ENCODE data around the gene S100A5. TPM values are rescaled to one million over a fixed set of nuclear protein-coding genes. Genes with fewer than 3 reads are reported as not detected.

Gene S100A5
- total and polyA plus RNA-seq, 9 of the 15 experiments (the other 6 are each of a cell fraction or from before 2014, with no cell fraction given) = 0.56 to 1.4 (median 0.64) TPM; not detected in 5

- BruUV-seq (replicated peaks) = no TSS peak
- H3K9me1 ChIP-seq (ENCODE audit: control insufficient read depth, insufficient read depth, low read length) = no peaks in the 10 kb centered on the region
- no peak for FAIRE-seq
- no peak for DNase-seq (ENCODE audit: extremely low read depth in 1 of 4, low spot score in 3 of 4)
- peaks cover 2% of the 10 kb centered on the region; the same call in 1 of the 2 replicates for H3K9me3 ChIP-seq (replicated peaks; ENCODE audit: control insufficient read depth, insufficient read depth, low read depth, low read length)
- H3K9ac ChIP-seq (ENCODE audit: insufficient read depth in 1 of 2, low read depth in 2 of 2, low read length in 2 of 2) = no peak overlapping the region
- H3K36me3 ChIP-seq (ENCODE audit: control insufficient read depth, insufficient read depth, low read length) = no peaks in the 10 kb centered on the region
- H3K4me2 ChIP-seq (ENCODE audit: insufficient read depth, low read length) = 0 out of 2 replicates have a peak overlapping the region, but pooled peaks have one; percentile 58
- ATAC-seq = no peak
- no peak overlapping the region for H3K4me3 ChIP-seq
- intact Hi-C loops (cut with micrococcal nuclease) (no loop called here), in situ Hi-C loops (cut with MboI) (no loop called here)
- ChIA-PET POLR2A (interaction anchor here (0.7 to 3.3 kb wide), 3 partner anchors 12 to 14 kb away, joined by 4 to 15 read pairs (median 5); partner anchors contain the start of gene S100A5), CTCF (ENCODE audit: low intra/inter-chr PET ratio) (no interaction called here)
- H3K27me3 ChIP-seq (ENCODE audit: control insufficient read depth in 2 of 2, insufficient read depth in 2 of 2, low read length in 2 of 2) = no peaks in the 10 kb centered on the region
- no peaks in the 10 kb centered on the region for H3K79me2 ChIP-seq (ENCODE audit: control insufficient read depth, insufficient read depth, low read length)
- peaks cover 17 to 24% of the 10 kb centered on the region in 2 experiments for H3K4me1 ChIP-seq (replicated peaks in 1 of 2; ENCODE audit: control insufficient read depth in 2 of 2, insufficient read depth in 2 of 2, low read length in 2 of 2)
- H4K20me1 ChIP-seq (replicated peaks; ENCODE audit: control insufficient read depth, insufficient read depth, low read length) = no peaks in the 10 kb centered on the region
- peak overlapping the region; percentile 37; the same call in 1 of the 3 replicates for H3K27ac ChIP-seq (ENCODE audit: extremely low read depth, low read depth, low read length)
- TF ChIP-seq FOXK1 (CRISPR knock-in tag; IDR thresholded peaks at IDR 0.05; ENCODE audit: borderline replicate concordance) (no peak), RBFOX2 (IDR thresholded peaks at IDR 0.05; ENCODE audit: low read depth, low read length) (no peak), PHF8 (IDR thresholded peaks at IDR 0.05; ENCODE audit: borderline replicate concordance, low read length) (0 out of 2 replicates have a peak, but pooled peaks have one; percentile 8), CREBBP (IDR thresholded peaks at IDR 0.05; ENCODE audit: low read depth, low read length) (no peak), CTBP1 (IDR thresholded peaks at IDR 0.05; ENCODE audit: borderline replicate concordance) (no peak), ATF3 (IDR thresholded peaks at IDR 0.05) (0 out of 2 replicates have a peak, but pooled peaks have one; percentile 22), ATF3 (CRISPR knock-in tag; conservative IDR thresholded peaks at IDR 0.05) (no peak), L3MBTL2 (IDR thresholded peaks at IDR 0.05) (peak; percentile 25; the same call in 1 of the 2 replicates), SMAD2 (IDR thresholded peaks at IDR 0.05; ENCODE audit: low read depth, low read length) (no peak)
- TF ChIP-seq, protein P1, sequence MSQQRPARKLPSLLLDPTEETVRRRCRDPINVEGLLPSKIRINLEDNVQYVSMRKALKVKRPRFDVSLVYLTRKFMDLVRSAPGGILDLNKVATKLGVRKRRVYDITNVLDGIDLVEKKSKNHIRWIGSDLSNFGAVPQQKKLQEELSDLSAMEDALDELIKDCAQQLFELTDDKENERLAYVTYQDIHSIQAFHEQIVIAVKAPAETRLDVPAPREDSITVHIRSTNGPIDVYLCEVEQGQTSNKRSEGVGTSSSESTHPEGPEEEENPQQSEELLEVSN (IDR thresholded peaks at IDR 0.05; ENCODE audit: borderline replicate concordance in 1 of 2, extremely low read depth in 1 of 2, insufficient read depth in 1 of 2, insufficient read length in 1 of 2, low read depth in 1 of 2, low read length in 1 of 2, poor library complexity in 1 of 2, severe bottlenecking in 1 of 2) = peak in 1 of 2 experiments; percentile 30
- TF ChIP-seq, protein P2, sequence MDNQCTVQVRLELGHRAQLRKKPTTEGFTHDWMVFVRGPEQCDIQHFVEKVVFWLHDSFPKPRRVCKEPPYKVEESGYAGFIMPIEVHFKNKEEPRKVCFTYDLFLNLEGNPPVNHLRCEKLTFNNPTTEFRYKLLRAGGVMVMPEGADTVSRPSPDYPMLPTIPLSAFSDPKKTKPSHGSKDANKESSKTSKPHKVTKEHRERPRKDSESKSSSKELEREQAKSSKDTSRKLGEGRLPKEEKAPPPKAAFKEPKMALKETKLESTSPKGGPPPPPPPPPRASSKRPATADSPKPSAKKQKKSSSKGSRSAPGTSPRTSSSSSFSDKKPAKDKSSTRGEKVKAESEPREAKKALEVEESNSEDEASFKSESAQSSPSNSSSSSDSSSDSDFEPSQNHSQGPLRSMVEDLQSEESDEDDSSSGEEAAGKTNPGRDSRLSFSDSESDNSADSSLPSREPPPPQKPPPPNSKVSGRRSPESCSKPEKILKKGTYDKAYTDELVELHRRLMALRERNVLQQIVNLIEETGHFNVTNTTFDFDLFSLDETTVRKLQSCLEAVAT (IDR thresholded peaks at IDR 0.05) = no peak
- peak overlapping the region; percentile 87 for H2AFZ ChIP-seq (ENCODE audit: low read depth, low read length)
- 63% methylated on average over 8 of the region's 8 CpGs for WGBS (ENCODE audit: insufficient coverage, low coverage, missing lambda C conversion rate)
Observed at GRCh38 chr1:153527023-153527682, 13.6 kb downstream of the S100A5 start.

All from K562 (cell line).